GM18507 (cell line): ENCODE data around the gene GRID1.

Experiments
- DNase-seq: peaks from one replicate; pipeline ENCODE4 v3.0.0; 2011; ENCODE audit warnings: low read depth; ENCODE audit not compliant: insufficient read length; ENCODE audit errors: extremely low spot score
- FAIRE-seq: peaks from 2 replicates; lab custom pipeline; 2011; peaks lifted over from hg19 to GRCh38; lab: Jason Lieb, UNC

GRID1 gene

DNA sequence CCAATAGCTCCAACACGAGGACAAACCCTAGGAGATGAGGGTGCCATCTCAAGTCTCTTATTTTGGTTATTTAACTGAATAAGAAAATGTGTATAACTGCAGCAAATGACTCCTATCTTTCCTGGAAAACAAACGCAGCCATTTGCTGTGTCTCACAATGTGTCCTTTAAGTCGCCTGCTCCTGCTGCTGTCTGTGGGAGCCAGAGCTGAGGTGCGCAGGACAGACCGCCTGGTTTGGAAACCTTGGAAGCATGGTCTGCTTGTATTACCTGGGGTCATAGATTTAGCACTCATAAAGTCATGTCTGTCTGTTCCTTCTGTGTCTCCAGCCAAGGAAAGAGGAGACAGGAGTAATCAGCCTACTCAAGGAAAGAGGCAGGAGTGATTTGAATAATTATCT is 760.2 kb downstream of the GRID1 start:
- DNase-seq (no peak), FAIRE-seq (no peak)

- DNase-seq (no peak), FAIRE-seq (no peak)
Observed at GRCh38 chr10:85604884-85605283, 761.7 kb downstream of the GRID1 start.

- FAIRE-seq (no peak), DNase-seq (no peak)
Observed at GRCh38 chr10:85604136-85604725, 762.4 kb downstream of the GRID1 start.

DNA sequence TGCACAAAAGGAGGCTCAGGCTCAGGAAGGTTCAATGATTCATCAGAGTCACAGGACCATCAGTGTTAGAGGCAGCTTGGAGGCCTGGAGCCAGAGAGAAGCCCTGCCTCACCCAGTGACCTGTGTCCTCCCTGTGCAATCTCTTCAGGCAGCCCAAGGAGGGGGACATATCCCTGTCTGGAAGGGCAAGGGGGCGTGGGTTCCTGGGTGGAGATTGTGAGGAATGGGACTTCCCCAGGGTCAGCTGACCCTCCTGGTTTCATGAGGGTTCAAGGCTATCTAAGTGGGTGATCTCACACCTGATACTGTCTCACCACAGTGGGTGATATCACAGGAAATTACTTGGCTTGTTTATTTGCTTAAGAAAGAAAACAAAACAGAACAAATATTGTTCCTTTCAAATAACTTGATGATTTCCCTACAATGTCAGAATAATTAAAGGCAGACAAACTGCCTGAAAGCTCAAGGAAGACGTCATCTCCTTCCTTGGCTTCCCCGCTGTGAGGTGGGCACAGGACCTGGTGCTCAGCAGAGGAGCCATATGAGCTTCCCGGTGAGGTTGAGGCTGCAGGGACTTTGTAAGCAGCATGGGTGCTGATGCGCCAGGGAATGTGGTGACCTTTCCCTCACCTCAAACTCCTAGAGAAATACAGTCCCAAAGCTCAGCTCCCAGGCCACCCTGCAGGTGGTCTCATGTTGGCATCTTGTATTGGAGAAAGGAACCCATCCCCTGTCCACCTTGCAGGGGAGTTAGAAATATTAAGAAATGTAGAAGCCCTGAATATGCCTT is 763.2 kb downstream of the GRID1 start:
- no peak for DNase-seq

DNA sequence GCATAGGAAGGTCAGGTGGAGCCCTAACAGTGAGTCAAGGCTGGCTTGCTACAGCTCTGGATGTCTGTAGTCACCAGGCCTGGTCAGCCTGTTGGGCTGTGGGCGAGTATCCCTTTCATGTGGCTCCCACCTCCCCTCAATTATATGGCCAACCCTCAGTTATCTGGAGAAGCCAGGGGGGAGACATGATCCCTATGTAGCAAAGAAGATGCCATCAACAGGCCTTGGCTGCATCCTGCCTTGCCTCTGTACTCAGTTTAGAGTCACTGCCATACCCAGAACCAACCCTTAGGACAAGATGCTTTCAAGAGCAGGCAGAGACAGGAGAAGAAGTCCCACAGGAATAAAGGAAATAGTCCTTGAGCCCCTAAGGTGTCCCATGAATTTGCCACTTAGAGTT is 763.9 kb downstream of the GRID1 start:
- FAIRE-seq (no peak), DNase-seq (no peak)

More for the DNA sequence above, 763.2 kb downstream of the GRID1 start:
- FAIRE-seq, result no peak

DNA sequence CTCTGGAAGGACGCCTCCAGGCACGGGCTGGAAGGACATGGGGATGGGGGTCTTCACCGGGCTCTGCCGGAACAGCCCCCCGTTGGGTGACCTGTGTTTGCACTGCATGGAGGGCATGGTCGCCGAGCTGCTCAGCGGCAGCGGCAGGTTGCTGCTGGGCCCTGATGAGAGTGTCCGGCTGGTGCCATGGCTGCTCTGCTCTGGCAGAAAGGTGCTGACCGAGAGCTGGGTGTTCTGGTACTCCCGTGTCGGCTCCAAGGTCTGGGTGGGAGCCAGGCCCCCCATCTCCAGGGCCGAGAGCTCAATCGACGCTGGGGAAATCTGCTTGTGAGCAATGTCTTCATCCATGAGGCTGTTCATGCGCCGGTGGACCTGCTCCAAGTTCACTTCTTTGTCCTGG is 764.3 kb downstream of the GRID1 start:
- DNase-seq, result no peak
- no peak for FAIRE-seq

DNA sequence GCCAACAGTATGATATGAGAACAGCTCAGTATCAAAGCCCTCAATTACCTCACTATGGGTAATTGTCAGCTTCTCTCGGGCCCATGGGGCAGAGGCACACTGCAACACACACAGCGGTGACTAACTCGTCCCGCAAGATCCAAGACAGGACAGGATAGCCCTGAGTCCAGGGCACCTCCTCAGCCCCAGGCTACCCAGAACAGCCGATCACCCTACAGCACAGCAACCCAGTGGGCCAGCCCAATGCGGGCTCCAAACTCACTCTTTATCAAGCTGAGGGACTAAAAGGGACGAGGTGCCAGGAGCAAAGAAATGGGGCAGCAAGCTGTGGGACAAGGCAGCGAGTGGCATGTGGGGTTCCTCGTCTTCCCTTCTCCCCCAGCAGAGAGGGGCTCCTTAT is 765.1 kb downstream of the GRID1 start:
- FAIRE-seq, result no peak

GRCh38 chr10:85600744-85601081 is 765.9 kb downstream of the GRID1 start:
- no peak for DNase-seq
- no peak for FAIRE-seq

More for the DNA sequence above, 765.1 kb downstream of the GRID1 start:
- DNase-seq, result no peak

DNA sequence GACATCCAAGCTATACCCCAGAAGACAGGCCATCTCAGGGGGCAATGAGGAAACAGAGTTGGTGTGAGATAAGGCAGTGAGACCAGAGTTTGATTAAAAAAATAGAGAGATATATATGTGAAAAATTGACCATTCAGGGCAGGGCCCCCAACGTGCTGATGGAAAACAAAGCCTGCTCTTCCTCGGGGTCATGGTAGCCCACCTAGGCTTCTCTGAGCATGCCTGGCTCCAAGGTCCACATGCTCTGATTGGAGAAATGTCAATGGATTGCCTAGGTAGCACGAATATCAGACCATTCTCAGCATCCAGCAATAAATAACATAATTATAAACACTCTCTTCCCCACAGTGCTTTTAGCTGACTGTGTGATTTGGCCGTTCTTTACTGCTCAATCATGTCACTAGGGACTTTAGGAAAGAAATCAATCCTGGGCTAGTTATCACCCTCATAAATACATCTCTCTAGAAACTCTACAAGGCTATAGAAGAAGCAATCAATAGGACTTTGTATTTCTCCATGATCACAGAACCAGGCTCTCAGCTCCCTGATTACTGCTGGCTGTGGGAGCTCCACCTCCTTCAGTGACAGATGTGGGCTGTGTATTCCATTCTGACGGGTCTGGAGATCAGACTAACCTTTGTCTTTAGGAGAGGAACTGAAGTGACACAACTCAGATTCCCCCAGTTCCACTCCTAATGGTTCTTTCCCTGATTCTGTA is 766.4 kb downstream of the GRID1 start:
- FAIRE-seq, result no peak
- no peak for DNase-seq

DNA sequence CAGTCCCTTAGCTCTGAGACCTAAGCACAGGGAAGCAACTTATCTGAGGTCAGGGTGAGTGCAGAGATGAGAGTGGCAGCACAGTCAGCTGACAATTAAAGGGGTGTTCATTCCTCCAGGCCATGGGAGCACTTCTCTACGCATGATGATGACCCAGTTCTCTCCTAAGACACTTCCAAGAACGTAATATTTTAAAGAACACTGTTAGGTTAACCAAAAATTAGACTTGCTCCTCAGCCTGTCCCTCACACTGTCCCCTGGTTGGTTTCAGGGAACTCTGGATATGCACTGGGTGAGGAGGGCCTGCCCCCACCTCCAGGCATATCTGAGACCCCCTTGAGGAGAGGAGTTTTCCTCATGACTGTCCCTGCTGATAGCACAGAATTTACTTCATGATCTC is 767.5 kb downstream of the GRID1 start:
- DNase-seq, result no peak
- no peak for FAIRE-seq

DNA sequence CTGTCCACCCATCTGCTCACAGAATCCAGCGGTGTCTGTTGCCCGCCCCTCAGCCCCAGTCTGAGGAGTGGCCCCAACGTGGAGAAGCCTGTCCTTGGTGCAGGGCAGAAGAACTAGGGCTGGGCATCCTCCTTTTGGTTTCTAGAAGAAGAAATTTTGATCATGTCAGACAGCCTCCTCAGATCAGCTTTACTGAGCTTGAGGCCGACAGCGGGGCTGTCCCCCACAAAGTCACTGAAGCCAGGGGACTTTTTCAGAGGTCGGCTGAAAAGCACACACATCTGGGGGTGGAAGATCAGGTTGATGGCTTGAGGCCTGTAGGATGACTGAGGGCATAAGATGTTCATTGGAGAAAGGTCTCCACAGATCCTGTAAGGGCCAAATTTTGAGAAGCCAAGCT is 767.9 kb downstream of the GRID1 start:
- no peak for FAIRE-seq

DNA sequence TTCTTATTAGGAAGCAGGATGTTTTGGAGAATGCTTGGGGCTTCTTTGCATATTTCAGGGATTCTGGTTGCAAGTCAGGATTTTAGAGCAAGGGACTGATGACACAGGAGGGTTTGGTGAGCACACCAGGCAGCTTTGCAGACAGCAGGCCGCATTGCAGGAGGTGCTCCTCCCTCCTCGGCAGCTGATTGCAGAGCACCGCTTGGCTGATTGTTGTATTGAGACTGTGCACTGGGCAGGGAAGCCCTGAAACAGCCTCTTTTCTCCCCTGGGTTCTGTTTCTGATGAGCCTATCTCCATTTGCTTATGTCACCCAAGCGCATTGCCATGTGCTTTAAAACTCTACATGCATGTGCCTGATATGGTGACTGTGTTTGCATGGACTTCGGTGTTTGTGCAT is 769.6 kb downstream of the GRID1 start:
- FAIRE-seq (no peak), DNase-seq (no peak)

More for the DNA sequence above, 767.9 kb downstream of the GRID1 start:
- DNase-seq, result no peak

DNA sequence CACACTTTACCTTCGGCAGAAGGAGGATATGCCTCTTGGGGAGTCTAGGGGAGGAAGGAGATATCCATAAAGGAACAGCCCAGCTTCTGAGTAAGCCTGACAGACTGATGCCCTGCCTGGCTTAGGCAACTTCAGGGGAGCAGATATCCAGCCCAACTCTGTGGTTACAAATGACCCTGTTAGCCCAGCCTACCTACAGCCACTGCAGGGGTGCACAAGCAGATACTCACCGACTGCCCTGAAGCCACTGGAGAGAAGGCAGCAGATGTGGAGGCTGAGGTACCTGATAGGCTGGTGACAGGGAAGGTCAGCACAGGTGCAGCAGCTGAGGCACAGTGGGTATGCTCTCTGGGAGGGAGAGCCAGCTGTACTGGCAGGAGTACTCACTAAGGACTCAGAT is 770.2 kb downstream of the GRID1 start:
- DNase-seq, result no peak
- FAIRE-seq, result no peak

DNA sequence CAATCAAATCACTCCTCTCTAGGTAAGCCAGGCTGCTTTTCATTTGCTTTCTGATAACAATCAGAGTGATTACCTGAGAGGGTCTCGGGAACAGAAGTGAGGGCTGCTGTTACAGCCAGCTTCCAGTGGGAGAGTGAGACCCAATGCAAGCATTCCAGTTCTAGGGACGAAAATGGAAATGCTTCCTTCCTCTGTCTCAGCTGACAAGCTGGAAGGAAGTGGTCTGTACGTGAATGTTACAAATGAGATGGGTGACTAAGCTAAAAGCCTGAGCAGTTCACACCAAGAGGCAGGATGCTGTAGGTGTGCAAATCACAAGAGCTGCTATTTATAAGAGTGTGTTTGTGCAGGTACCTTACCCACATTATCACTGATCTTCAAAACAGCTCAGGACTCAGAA is 772.4 kb downstream of the GRID1 start:
- FAIRE-seq, result no peak

GRCh38 chr10:85593226-85593772 is 773.3 kb downstream of the GRID1 start:
- no peak for DNase-seq

More for the DNA sequence above, 772.4 kb downstream of the GRID1 start:
- DNase-seq, result no peak

GRCh38 chr10:85581371-85581770 is 785.2 kb downstream of the GRID1 start:
- DNase-seq (no peak), FAIRE-seq (no peak)

More at GRCh38 chr10:85593226-85593772, 773.3 kb downstream of the GRID1 start:
- FAIRE-seq, result no peak

- no peak for FAIRE-seq
Observed at GRCh38 chr10:85580585-85580984, 786.0 kb downstream of the GRID1 start.

DNA sequence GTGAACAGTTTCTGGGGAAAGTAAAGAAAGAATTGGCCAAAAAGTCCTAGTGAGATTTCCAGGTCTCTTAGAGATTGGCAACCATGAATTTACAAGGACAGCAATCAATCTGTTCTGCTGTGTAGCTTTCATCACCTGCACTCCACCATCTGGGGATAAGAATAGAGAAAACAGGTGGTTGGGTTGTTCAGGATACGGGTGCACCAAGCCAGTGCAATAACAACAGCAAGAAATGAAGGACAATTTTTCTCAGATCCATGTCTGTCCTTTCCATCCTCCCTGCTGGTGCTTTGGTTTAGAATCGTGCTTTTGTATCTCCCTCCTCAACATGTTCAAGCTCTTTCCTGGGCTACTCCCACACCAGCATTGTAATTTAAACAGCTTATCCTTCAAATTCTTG is 787.7 kb downstream of the GRID1 start:
- FAIRE-seq (no peak), DNase-seq (no peak)

More at GRCh38 chr10:85580585-85580984, 786.0 kb downstream of the GRID1 start:
- DNase-seq, result no peak

DNA sequence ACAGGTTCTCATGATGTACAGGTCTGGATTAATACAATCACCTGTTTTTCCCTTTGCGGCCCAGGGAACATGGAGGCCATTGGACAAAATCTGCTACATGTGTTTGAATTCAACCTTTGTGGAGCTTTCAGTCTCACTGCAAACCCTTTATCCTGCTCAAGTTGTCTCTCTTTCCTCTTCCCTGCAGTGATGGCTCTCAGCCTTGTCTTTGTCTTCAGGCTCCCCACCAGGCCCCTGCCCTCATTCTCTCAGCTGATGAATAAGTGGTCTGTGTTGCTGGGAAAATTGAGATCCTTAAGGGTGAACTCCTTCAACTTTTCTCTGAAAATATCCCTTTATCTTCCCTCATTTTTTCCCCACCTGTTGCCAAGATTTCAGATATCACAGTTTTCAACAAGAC is 791.2 kb downstream of the GRID1 start:
- DNase-seq (no peak), FAIRE-seq (no peak)

DNA sequence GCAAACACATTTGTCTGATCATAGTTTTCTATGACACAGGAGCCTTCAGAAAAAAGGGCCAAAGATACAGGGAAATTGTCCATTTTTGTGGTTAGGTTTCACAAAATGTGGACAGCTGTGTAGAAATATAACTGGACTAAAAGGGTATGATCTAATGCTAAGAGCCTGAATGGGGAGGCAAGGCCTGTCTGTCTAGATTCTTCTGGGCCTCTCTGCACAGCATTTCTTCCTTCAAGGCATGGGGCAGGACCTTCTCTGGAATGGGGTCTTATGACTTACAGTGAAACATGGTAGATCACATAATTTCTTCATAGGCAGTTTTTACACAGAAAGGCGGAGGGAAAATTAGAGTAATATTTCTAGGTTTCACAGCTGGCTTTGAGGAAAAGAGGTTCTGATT is 795.7 kb downstream of the GRID1 start:
- DNase-seq (no peak), FAIRE-seq (no peak)
